HG03066 (cell line): ENCODE results near the gene HDAC8.

Experiments used
- ATAC-seq: cut with Tn5 transposase; IDR thresholded peaks from one replicate; pipeline ENCODE4 v1.9.1; 2021; ENCODE audit warnings: low read depth; ENCODE audit not compliant: unreplicated experiment

HDAC8 gene

DNA sequence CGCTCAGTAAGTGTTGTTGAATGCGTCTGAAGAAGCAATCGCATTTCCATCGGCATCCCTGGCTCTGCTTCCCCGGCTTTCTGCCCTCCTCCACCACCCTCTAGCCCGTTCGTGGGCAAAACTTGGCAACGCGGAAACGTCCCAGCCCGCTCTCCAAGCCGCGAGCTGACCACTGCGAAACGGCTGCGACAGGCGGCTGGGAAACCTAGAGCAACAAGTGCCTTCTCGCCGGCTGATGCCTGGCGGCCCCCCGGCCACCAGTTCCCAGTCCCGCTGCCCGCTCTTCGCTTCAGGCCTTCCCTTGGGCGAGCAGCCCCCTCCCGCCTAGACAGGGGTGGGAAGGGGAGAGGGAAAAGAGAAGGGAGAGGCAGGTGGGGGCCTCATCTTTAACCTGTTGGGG is 267.8 kb downstream of the HDAC8 start:
- no peak for ATAC-seq

DNA sequence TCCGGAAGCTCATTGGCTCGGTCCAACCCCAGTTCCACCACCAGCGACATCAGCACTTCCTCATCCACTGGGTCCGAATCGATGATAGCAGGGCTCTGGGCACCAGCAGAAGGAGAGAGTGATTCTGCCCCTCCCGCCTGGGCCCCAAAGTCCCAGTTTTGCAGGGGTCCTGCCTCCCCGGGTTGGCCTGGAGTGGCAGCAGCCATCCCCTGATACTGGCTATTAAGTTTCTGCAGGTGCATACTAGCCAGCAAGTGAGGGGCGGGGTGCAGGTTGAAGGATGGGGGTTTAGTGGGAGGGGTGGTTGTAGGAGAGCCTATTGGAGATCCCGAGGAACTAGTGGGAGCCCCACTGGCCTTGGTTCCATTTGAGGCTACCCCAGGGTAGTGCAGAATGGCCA is 270.9 kb downstream of the HDAC8 start:
- no peak for ATAC-seq

DNA sequence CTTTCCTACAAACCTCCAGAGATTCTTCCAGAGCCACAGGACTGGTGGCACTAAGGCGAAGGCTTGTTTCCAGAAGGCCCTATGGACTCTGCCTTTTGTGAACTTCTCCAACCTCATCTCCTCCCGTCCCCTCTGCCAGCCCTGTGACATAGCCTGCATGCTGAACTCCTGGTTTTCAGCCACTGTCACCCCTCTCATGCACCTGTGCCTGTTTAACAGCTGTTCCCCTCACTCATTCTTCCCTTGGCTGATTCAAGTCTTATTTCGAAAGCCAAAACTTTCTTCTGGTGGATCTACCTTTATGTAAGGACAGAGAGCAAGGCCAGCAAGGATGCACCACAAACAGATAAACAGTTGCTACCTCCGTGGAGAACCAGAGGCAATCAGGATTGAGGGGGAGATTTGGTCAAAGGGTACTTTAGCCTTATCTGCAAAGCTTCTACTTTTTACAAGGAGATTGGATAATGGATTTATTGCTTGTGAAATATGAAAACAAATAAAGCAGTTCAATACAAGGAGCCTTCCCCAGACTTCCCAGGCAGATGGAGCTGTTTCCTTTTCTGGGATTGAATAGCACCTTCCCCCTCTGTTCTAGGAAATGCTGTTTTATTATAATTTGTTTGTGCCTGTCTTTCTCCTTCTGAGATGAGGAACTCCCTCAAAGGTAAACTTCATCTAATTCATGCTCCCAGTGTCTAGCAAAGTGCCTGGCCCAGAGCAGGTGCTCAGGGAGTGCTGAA is 272.6 kb downstream of the HDAC8 start:
- no peak for ATAC-seq

DNA sequence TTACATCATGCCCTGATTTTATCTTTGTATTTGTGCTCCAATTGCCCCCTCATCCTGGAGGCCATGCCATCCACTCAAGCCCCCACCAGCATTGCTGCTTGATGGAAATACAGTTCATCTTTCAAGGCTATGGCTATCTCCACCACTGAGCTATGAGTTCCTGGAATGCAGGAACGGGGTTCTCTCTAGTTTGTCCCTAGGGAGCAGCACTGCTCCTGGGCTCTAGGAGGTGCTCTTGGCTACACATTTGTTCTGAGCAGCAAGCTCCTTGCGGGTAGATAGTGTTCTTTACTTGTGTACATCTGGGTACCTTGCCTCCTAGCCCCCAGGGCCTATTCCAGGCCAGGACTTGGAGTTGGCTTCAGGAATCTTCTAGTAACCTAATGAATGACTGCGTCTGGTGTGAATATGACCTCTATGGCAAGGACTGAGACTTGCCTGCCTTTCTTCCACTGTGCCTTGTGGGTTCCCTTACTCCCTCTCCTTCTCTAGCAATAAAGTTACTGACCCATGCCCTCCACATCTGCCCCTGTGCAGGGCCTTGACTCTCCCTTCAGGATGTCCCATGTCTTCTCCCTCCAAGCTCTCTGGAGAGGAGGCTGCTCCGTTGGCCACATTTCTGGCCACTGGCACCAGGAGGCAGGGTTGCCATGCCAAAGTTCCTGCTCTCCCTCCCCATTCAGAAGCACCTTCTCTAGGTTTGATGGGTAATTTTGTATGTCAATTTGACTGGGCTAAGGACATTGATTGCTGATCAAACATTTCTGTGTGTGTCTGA is 274.5 kb downstream of the HDAC8 start:
- no peak for ATAC-seq

GRCh38 chrX:72296991-72297390 is 275.7 kb downstream of the HDAC8 start:
- ATAC-seq: no peak

DNA sequence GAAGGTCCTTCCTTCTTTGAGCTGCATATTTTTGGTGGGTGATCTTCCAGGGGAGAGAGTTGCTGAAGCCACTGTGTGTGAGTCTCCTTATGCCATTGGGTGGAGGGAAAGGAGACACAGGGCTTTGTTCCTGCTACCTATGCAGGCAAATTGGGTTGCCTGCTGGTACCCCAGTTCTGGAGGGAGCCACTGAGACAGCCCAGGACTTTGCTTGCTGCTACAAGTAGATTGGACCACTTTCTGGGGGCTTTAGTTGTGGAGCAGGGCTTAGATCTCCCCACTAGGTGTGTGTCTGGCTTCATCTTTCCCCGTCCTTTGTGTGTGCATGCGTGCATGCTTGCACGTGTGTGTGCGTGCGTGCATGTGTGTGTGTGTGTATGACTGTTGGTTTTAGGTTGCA is 276.9 kb downstream of the HDAC8 start:
- no peak for ATAC-seq

DNA sequence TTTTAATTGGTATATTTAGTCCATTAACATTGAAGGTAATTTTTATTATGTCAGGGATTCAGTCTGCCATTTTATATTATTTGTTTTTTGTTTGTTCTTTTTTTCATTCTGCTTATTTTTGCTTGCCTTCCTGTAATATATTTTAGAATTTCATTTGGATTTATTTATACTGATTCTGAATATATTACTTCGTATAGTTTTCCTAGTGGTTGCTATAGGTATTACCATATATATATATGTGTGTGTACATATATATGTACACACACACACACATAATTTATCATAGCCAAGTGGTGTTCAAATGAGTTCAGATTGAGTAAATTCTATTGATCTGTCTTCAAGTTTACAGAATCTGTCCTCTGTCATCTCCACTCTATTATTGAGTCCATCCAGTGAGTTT is 278.1 kb downstream of the HDAC8 start:
- no peak for ATAC-seq

GRCh38 chrX:72282302-72282701 is 290.3 kb downstream of the HDAC8 start:
- ATAC-seq: no peak

- ATAC-seq: no peak
These were observed 292.3 kb downstream of the HDAC8 start for GRCh38 chrX:72280321-72280845.
